Measurements from ENCODE around the gene SPTBN4.

DNA sequence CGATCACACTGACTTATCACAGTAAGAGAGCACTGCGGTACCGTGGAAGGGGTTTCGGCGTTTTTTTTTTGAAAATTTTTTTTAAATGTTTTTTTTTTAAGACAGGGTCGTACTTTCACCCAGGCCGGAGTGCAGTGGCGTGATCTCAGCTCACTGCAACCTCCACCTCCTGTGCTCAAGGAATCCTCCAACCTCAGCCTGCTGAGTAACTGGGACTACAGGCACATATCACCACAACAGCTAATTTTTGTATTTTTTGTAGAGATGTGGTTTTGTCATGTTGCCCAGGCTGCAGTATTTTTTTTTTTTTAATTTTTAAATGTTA is 153.3 kb downstream of the SPTBN4 start:
- no peak for TF ChIP-seq CTCF (IDR thresholded peaks at IDR 0.05)
- no peak for TF ChIP-seq EP300 (IDR thresholded peaks at IDR 0.05)

All from gastroesophageal sphincter (tissue), 3 donors.